Osteocyte (in vitro differentiated cells): Measurements from ENCODE around the gene RICTOR. TPM values are rescaled to one million over a fixed set of nuclear protein-coding genes. Genes with fewer than 3 reads are reported as not detected.

ENCODE experiments used
- DNase-seq: peaks from one replicate; pipeline ENCODE4 v3.0.0; 2021; ENCODE audit warnings: mixed read lengths; ENCODE audit not compliant: unreplicated experiment; ENCODE audit errors: extremely low spot score
- H3K27ac Mint-ChIP-seq: one replicate; pipeline ENCODE4 v1.8.0; 2021; ENCODE audit warnings: mild to moderate bottlenecking, mixed read lengths; ENCODE audit not compliant: unreplicated experiment
- H3K27me3 Mint-ChIP-seq: one replicate; pipeline ENCODE4 v1.8.0; 2021; ENCODE audit warnings: mixed read lengths; ENCODE audit not compliant: unreplicated experiment
- H3K36me3 Mint-ChIP-seq: one replicate; pipeline ENCODE4 v1.8.0; 2021; ENCODE audit warnings: mixed read lengths; ENCODE audit not compliant: unreplicated experiment
- H3K4me1 Mint-ChIP-seq: one replicate; pipeline ENCODE4 v1.8.0; 2021; ENCODE audit warnings: mixed read lengths; ENCODE audit not compliant: unreplicated experiment
- H3K4me3 Mint-ChIP-seq: one replicate; pipeline ENCODE4 v1.8.0; 2021; ENCODE audit warnings: mild to moderate bottlenecking, moderate library complexity, mixed read lengths; ENCODE audit not compliant: unreplicated experiment
- H3K9me3 Mint-ChIP-seq: one replicate; pipeline ENCODE4 v1.8.0; 2021; ENCODE audit warnings: mixed read lengths; ENCODE audit not compliant: unreplicated experiment
- CTCF ChIP-seq: fragments of 200-600 bp; sonication (generic); IDR thresholded peaks from 2 replicates; pipeline ENCODE4 v1.5.0; 2021; ENCODE audit warnings: antibody characterized with exemption, mild to moderate bottlenecking, moderate library complexity
- total RNA-seq: library from RNA; stranded (reverse); gene quantifications from 2 replicates; pipeline ENCODE4 v1.2.1, GENCODE V29; 2021

The RICTOR gene
- total RNA-seq, 1 donor from 2014 or later = 31.2 TPM

- H3K4me1 Mint-ChIP-seq = peaks cover 34% of the 10 kb centered on the region
- H3K27me3 Mint-ChIP-seq = no peaks in the 10 kb centered on the region
- H3K27ac Mint-ChIP-seq = peak overlapping the region; percentile 50
- peaks cover 37% of the 10 kb centered on the region for H3K36me3 Mint-ChIP-seq
- no peak for TF ChIP-seq CTCF
- H3K9me3 Mint-ChIP-seq = no peaks in the 10 kb centered on the region
- no peak overlapping the region for H3K4me3 Mint-ChIP-seq
- no peak for DNase-seq
These were observed 150.3 kb downstream of the RICTOR start for GRCh38 chr5:38923661-38924451.

- H3K9me3 Mint-ChIP-seq = no peaks in the 10 kb centered on the region
These were observed 152.0 kb downstream of the RICTOR start for GRCh38 chr5:38922199-38922598.

DNA sequence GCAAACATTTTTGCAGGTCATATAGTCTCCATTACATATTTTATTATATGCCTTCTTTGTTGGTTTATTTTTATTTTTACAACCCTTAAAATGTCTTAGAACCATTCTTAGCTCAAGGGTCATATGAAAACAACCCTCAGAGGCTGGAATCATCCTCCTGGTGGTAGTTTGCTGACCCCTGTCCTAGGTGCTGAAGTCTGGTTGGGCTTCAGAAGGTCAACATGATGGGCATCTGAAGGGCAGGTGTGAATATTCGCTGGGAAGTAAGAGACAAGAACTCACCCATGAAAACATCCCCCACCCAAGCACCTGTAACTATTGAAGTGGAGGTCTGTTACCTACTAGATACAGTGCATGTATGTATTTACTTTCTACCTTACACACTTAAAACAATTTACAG, 153.0 kb downstream of the RICTOR start:
- no peaks in the 10 kb centered on the region for H3K9me3 Mint-ChIP-seq
- peaks cover 41% of the 10 kb centered on the region for H3K36me3 Mint-ChIP-seq
- no peaks in the 10 kb centered on the region for H3K27me3 Mint-ChIP-seq
- DNase-seq = no peak
- no peak overlapping the region for H3K27ac Mint-ChIP-seq
- H3K4me1 Mint-ChIP-seq = peaks cover 20% of the 10 kb centered on the region
- no peak overlapping the region for H3K4me3 Mint-ChIP-seq
- no peak for TF ChIP-seq CTCF

More at GRCh38 chr5:38922199-38922598, 152.0 kb downstream of the RICTOR start:
- DNase-seq = no peak
- no peak overlapping the region for H3K4me3 Mint-ChIP-seq
- H3K4me1 Mint-ChIP-seq = peaks cover 26% of the 10 kb centered on the region
- no peak overlapping the region for H3K27ac Mint-ChIP-seq
- H3K36me3 Mint-ChIP-seq = peaks cover 40% of the 10 kb centered on the region
- H3K27me3 Mint-ChIP-seq = no peaks in the 10 kb centered on the region
- TF ChIP-seq CTCF = peak; percentile 84

DNA sequence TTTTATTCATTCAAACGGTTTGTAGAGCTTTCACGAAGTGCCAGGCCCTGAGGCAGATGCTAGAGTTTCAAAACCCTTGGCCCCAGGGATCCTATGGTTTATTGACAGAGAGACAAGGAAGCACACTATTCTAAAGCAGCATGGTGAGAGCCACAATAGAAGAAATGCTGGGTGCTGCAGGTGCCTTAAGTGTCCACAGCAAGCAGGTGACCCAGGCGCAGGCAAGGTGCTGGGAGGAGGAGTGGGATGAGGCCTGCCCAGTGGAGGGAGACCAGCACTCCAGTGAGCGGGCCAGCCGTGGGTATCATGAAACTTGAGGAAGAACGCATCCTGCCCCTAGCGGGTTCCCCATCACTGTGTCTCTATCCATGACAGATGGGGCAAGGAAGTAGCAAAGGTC, 157.4 kb downstream of the RICTOR start:
- Mint-ChIP-seq H3K27me3 (no peaks in the 10 kb centered on the region), H3K4me3 (no peak overlapping the region), H3K9me3 (peaks cover 12% of the 10 kb centered on the region), H3K4me1 (no peaks in the 10 kb centered on the region), H3K27ac (no peak overlapping the region), H3K36me3 (peaks cover 21% of the 10 kb centered on the region)
- no peak for DNase-seq
- no peak for TF ChIP-seq CTCF

DNA sequence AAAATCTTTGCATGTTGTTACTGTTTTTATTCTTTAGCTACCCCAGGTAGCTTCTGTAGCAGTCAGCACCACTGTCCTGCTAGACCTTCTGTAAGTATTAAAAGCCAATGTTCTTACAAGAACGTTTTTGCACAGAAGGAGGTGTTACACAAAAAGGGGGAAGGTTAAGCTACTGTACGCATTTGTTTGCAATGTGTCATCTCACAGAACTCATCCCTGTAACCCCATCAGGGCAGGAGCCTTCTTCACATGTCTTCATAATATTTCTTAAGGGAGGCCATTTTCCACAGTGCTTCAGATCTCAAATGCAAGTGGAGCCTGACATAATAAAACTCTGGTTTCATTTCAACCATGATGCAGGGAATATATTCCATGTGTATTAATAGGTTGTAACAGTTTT, 160.5 kb downstream of the RICTOR start:
- peaks cover 29% of the 10 kb centered on the region for H3K9me3 Mint-ChIP-seq
- H3K27ac Mint-ChIP-seq = no peak overlapping the region
- no peak overlapping the region for H3K4me3 Mint-ChIP-seq
- H3K4me1 Mint-ChIP-seq = no peaks in the 10 kb centered on the region
- DNase-seq = no peak
- no peaks in the 10 kb centered on the region for H3K27me3 Mint-ChIP-seq
- TF ChIP-seq CTCF = no peak
- peaks cover 36% of the 10 kb centered on the region for H3K36me3 Mint-ChIP-seq
